Activated naive CD8-positive, alpha-beta T cell treated with anti-CD3 and anti-CD28 coated beads for 36 hours (primary cell): Measurements from ENCODE around the gene SGO2. TPM values are rescaled to one million over a fixed set of nuclear protein-coding genes. Genes with fewer than 3 reads are reported as not detected.

Experiments
- DNase-seq: peaks from one replicate; pipeline ENCODE4 v3.0.0; 2021
- H3K27ac Mint-ChIP-seq: one replicate; pipeline ENCODE4 v1.8.0; 2022; ENCODE audit warnings: mild to moderate bottlenecking, moderate library complexity, mixed read lengths
- H3K27me3 Mint-ChIP-seq: one replicate; pipeline ENCODE4 v1.8.0; 2022; ENCODE audit warnings: mild to moderate bottlenecking, mixed read lengths
- H3K36me3 Mint-ChIP-seq: one replicate; pipeline ENCODE4 v1.8.0; 2021; ENCODE audit warnings: mild to moderate bottlenecking, mixed read lengths
- H3K4me1 Mint-ChIP-seq: one replicate; pipeline ENCODE4 v1.8.0; 2021; ENCODE audit warnings: mixed read lengths
- H3K4me3 Mint-ChIP-seq: one replicate; pipeline ENCODE4 v1.8.0; 2022; ENCODE audit warnings: mild to moderate bottlenecking, moderate library complexity, mixed read lengths
- H3K9me3 Mint-ChIP-seq: one replicate; pipeline ENCODE4 v1.8.0; 2022; ENCODE audit warnings: mixed read lengths
- total RNA-seq, 2 experiments: library from RNA; stranded (reverse); gene quantifications; one replicate each; pipeline ENCODE4 v1.2.3, GENCODE V29; 2021

The SGO2 gene
- 10 to 100 TPM; 36.9 to 37.6 TPM for total RNA-seq

GRCh38 chr2:200525882-200526651 lies at the start of gene SGO2:
Gene SGO2 (plus strand): TSS chr2:200526207. CDS start chr2:200532976, 6,769 bp downstream.
- peaks cover 3% of the 10 kb centered on the region for H3K36me3 Mint-ChIP-seq
- peak; percentile 97 for DNase-seq
- H3K27ac Mint-ChIP-seq, result peak within 1 kb of the TSS; percentile 73
- peaks cover 13% of the 10 kb centered on the region for H3K4me1 Mint-ChIP-seq
- no peaks in the 10 kb centered on the region for H3K27me3 Mint-ChIP-seq
- H3K9me3 Mint-ChIP-seq, result no peaks in the 10 kb centered on the region
- peak within 1 kb of the TSS; percentile 87 for H3K4me3 Mint-ChIP-seq

- Mint-ChIP-seq H3K36me3 (no peaks in the 10 kb centered on the region), H3K27ac (no peak overlapping the region), H3K4me3 (no peak overlapping the region), H3K27me3 (no peaks in the 10 kb centered on the region), H3K4me1 (peaks cover 2% of the 10 kb centered on the region), H3K9me3 (no peaks in the 10 kb centered on the region)
- DNase-seq, result no peak
Observed at GRCh38 chr2:200476836-200477235, 49.2 kb upstream of the SGO2 start.

GRCh38 chr2:200477667-200478131 lies 48.3 kb upstream of the SGO2 start:
- Mint-ChIP-seq H3K4me1 (peaks cover 2% of the 10 kb centered on the region), H3K27me3 (no peaks in the 10 kb centered on the region), H3K9me3 (no peaks in the 10 kb centered on the region), H3K36me3 (no peaks in the 10 kb centered on the region), H3K4me3 (no peak overlapping the region), H3K27ac (no peak overlapping the region)
- DNase-seq, result no peak

DNA sequence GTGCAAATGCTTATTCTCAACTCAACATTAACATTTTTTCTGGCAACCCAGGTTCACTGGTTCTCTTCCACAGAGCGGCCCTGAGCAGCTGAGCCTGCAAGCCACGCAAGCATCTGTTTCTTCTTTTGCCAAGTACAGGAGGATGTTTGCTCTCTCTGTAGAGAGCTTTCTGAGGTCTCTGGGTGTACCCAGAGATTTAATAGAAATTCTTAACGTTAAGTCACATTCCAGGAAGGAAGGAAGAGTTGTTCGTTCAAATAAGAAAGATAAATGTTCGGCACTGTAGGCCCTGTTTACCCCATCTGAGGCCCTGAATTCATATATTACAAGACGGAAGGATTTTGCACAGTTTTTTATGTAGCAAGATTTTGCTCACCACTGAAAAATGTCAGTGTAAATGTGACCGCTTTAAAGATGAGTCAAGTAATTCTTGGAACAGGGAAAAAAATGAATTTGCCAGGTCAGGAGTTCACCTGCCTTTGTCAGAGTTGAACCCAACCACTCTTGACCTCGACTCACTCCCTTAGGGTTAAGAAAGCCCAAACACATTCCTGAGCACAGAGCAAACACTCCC lies 46.2 kb upstream of the SGO2 start:
- no peaks in the 10 kb centered on the region for H3K36me3 Mint-ChIP-seq
- no peaks in the 10 kb centered on the region for H3K27me3 Mint-ChIP-seq
- H3K27ac Mint-ChIP-seq, result no peak overlapping the region
- H3K4me3 Mint-ChIP-seq, result no peak overlapping the region
- H3K4me1 Mint-ChIP-seq, result peaks cover 2% of the 10 kb centered on the region
- H3K9me3 Mint-ChIP-seq, result no peaks in the 10 kb centered on the region
- no peak for DNase-seq

- H3K9me3 Mint-ChIP-seq, result no peaks in the 10 kb centered on the region
- DNase-seq, result no peak
- no peaks in the 10 kb centered on the region for H3K27me3 Mint-ChIP-seq
- peaks cover 6% of the 10 kb centered on the region for H3K4me1 Mint-ChIP-seq
- H3K36me3 Mint-ChIP-seq, result no peaks in the 10 kb centered on the region
- no peak overlapping the region for H3K27ac Mint-ChIP-seq
- no peak overlapping the region for H3K4me3 Mint-ChIP-seq
Observed at GRCh38 chr2:200482194-200482593, 43.8 kb upstream of the SGO2 start.

- Mint-ChIP-seq H3K9me3 (no peaks in the 10 kb centered on the region), H3K4me3 (no peak overlapping the region), H3K36me3 (no peaks in the 10 kb centered on the region), H3K4me1 (peaks cover 6% of the 10 kb centered on the region), H3K27me3 (no peaks in the 10 kb centered on the region), H3K27ac (no peak overlapping the region)
- DNase-seq, result no peak
Observed at GRCh38 chr2:200483729-200484198, 42.2 kb upstream of the SGO2 start.

DNA sequence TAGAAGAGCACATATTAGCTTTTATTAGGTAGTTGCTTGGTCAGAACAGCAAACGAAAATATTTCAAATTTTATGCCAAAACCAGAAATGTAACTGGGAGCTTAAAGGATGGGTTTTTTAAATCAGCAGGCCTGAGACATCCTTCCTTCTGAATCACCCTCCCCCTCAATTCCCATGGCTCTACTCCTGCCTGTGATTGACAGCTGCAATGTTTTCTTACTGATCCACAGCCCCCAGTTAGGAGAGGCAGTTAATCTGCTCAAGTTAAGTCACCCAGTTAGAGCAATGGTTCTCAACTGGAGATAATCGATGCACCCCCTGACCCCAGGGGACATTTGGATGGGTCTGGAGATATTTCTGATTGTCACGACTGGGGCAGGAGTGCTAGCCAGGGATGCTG lies 41.1 kb upstream of the SGO2 start:
- no peak for DNase-seq
- H3K4me3 Mint-ChIP-seq, result no peak overlapping the region
- H3K4me1 Mint-ChIP-seq, result peaks cover 6% of the 10 kb centered on the region
- no peaks in the 10 kb centered on the region for H3K27me3 Mint-ChIP-seq
- no peaks in the 10 kb centered on the region for H3K9me3 Mint-ChIP-seq
- H3K27ac Mint-ChIP-seq, result no peak overlapping the region
- no peaks in the 10 kb centered on the region for H3K36me3 Mint-ChIP-seq

GRCh38 chr2:200486529-200486928 lies 39.5 kb upstream of the SGO2 start:
- Mint-ChIP-seq H3K27me3 (no peaks in the 10 kb centered on the region), H3K27ac (no peak overlapping the region), H3K9me3 (peaks cover 1% of the 10 kb centered on the region), H3K36me3 (peaks cover 10% of the 10 kb centered on the region), H3K4me1 (peaks cover 4% of the 10 kb centered on the region), H3K4me3 (no peak overlapping the region)
- no peak for DNase-seq

- Mint-ChIP-seq H3K4me1 (peaks cover 4% of the 10 kb centered on the region), H3K36me3 (peaks cover 17% of the 10 kb centered on the region), H3K4me3 (no peak overlapping the region), H3K9me3 (peaks cover 1% of the 10 kb centered on the region), H3K27me3 (no peaks in the 10 kb centered on the region), H3K27ac (no peak overlapping the region)
- no peak for DNase-seq
Observed at GRCh38 chr2:200488169-200488568, 37.8 kb upstream of the SGO2 start.

- H3K27ac Mint-ChIP-seq, result no peak overlapping the region
- H3K4me3 Mint-ChIP-seq, result no peak overlapping the region
- no peaks in the 10 kb centered on the region for H3K27me3 Mint-ChIP-seq
- no peak for DNase-seq
- peaks cover 17% of the 10 kb centered on the region for H3K36me3 Mint-ChIP-seq
- peaks cover 1% of the 10 kb centered on the region for H3K9me3 Mint-ChIP-seq
- peaks cover 4% of the 10 kb centered on the region for H3K4me1 Mint-ChIP-seq
Observed at GRCh38 chr2:200490001-200490400, 36.0 kb upstream of the SGO2 start.

DNA sequence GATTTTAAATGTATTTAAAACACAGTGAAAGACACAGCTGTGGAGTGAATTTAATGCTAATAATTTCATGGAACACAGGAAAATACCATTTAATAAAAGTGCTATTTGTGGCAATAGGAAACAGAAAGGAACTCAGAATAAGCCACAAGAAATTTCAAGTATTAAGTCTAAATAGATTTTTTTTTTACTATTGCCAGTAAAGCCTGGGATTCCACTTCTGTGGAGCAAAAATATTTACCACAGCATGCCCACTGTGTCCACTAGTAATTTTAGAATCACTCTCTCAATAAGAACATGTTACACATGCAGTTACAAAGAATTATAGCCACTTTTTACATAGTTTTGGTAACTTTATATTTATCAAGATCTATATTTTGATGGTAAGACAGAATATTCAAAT lies 33.4 kb upstream of the SGO2 start:
- Mint-ChIP-seq H3K36me3 (peaks cover 20% of the 10 kb centered on the region), H3K4me1 (no peaks in the 10 kb centered on the region), H3K4me3 (no peak overlapping the region), H3K9me3 (peaks cover 1% of the 10 kb centered on the region), H3K27me3 (no peaks in the 10 kb centered on the region), H3K27ac (no peak overlapping the region)
- DNase-seq, result no peak

DNA sequence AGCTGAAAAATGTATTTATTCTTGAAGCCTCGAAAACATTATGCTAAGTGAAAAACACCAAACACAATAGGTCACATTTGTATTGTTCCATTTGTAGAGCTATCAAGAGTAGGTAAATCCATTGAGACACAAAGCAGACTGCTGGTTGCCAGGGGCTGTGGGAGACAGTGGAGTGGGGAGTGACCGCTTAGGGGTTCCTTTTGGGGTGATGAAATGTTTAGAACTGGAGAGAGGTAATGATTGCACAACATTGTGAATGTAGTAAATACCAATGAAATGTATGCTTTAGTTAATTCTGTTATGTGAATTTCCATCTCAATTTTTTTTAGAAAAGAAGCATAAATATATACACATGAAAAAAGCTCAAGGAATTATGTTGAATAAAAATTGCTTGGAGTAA lies 32.0 kb upstream of the SGO2 start:
- H3K4me1 Mint-ChIP-seq, result no peaks in the 10 kb centered on the region
- DNase-seq, result no peak
- peaks cover 1% of the 10 kb centered on the region for H3K9me3 Mint-ChIP-seq
- peaks cover 20% of the 10 kb centered on the region for H3K36me3 Mint-ChIP-seq
- no peak overlapping the region for H3K4me3 Mint-ChIP-seq
- H3K27ac Mint-ChIP-seq, result no peak overlapping the region
- H3K27me3 Mint-ChIP-seq, result no peaks in the 10 kb centered on the region

DNA sequence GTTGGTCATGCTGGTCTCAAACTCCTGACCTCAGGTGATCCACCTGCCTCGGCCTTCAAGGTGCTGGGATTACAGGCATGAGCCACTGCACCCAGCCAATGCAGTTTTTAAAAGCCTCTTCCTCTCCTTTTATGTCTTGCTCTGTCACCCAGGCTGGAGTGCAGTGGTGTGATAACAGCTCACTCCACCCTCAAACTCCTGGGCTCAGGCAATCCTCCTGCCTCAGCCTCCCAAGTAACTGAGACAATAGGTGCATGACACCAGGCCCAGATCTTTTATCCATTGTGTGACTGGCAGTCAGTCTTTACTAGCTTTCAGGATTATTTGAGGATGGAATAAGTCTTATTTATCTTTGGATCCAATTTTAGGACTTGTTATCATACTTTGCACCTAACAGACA lies 29.3 kb upstream of the SGO2 start:
- no peaks in the 10 kb centered on the region for H3K27me3 Mint-ChIP-seq
- H3K36me3 Mint-ChIP-seq, result peaks cover 13% of the 10 kb centered on the region
- no peak overlapping the region for H3K27ac Mint-ChIP-seq
- no peak for DNase-seq
- no peaks in the 10 kb centered on the region for H3K9me3 Mint-ChIP-seq
- H3K4me3 Mint-ChIP-seq, result no peak overlapping the region
- H3K4me1 Mint-ChIP-seq, result peaks cover 2% of the 10 kb centered on the region

DNA sequence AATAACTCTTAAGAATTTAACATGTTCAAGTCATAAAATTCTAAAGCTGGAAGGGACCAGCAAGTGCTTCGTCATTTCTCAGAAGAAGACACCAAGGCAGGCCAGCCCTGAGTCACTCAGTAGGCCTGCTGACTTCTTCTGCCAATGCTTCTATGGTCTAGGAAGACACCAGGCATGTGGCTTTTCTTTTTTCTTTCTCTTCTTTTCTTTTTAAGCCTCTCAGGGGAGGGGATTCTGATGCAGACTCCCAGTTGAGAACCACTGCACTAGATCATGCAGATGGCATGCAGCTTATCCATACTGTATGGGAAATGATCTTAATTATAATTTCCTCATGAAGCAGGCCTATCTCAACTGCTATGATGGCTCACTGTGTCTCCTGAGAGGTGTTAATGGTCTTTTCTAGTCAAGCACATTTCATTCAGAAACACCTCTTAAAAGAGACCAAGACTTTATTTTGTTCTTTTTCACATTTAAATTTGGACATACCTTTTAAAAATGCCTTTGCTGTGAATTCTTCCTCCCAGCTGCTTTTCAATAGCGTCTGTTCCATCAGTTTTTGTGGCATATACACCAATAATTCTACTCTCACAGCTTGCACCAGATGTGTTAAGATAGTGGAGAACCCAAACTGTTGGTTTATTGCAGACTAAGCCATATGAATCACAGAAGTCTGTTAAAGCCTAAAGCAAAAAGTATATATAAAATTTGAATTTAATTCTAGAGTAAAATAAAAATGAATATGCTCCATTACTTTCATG lies 27.4 kb upstream of the SGO2 start:
- Mint-ChIP-seq H3K36me3 (peaks cover 20% of the 10 kb centered on the region), H3K4me1 (peaks cover 2% of the 10 kb centered on the region), H3K4me3 (no peak overlapping the region), H3K27ac (no peak overlapping the region), H3K9me3 (peaks cover 2% of the 10 kb centered on the region), H3K27me3 (no peaks in the 10 kb centered on the region)
- DNase-seq, result no peak

DNA sequence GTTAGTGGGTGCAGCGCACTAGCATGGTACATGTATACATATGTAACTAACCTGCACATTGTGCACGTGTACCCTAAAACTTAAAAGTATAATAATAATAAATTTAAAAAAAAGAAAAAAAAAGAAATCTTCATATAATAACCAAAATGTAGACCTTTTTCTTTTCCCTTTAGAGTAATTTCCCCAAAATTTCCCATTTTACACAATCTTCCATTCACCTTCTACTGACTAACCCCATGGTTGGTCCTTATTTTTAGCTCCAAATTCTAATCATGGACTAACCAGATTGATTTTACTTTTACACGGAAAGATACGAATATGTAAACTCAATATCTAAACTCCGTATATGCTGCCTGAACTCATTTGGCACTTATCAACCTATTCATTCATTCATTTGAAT lies 23.8 kb upstream of the SGO2 start:
- Mint-ChIP-seq H3K9me3 (peaks cover 2% of the 10 kb centered on the region), H3K4me3 (no peak overlapping the region), H3K36me3 (peaks cover 19% of the 10 kb centered on the region), H3K4me1 (peaks cover 12% of the 10 kb centered on the region), H3K27ac (no peak overlapping the region), H3K27me3 (no peaks in the 10 kb centered on the region)
- DNase-seq, result no peak
